H1 (cell line): ENCODE results near the gene ACY1.

Experiments
- POLR2AphosphoS5 ChIP-seq: IDR thresholded peaks from 2 replicates; pipeline ENCODE4 v1.6.1; 2011; ENCODE audit warnings: low read depth, low read length
- YY1 ChIP-seq: IDR thresholded peaks from 2 replicates; pipeline ENCODE4 v1.6.1; 2011; ENCODE audit warnings: low read depth, mild to moderate bottlenecking, low read length

GRCh38 chr3:51962854-51963530 is 20.3 kb upstream of the ACY1 start:
- TF ChIP-seq YY1, result no peak
- TF ChIP-seq POLR2AphosphoS5, result no peak
